Aorta (tissue), 5 donors: ENCODE data around the gene RACK1. TPM values are rescaled to one million over a fixed set of nuclear protein-coding genes. Genes with fewer than 3 reads are reported as not detected.

ENCODE experiments used
- ATAC-seq: fragments of 200-7000 bp; cut with Tn5 transposase; one replicate; pipeline ENCODE4 v1.9.1; 2022; ENCODE audit warnings: moderate library complexity; ENCODE audit not compliant: low FRiP score
- DNase-seq, 2 donors: peaks; one replicate each; pipeline ENCODE4 v3.0.0-alpha.2; 2020
- H3K27ac ChIP-seq, 2 donors: one replicate each; pipeline ENCODE4 v1.5.1; 2013; ENCODE audit warnings: low read length in 2 of 2, mild to moderate bottlenecking in 2 of 2, moderate library complexity in 2 of 2, control low read depth in 1 of 2, inconsistent platforms in 1 of 2, low read depth in 1 of 2
- H3K27me3 ChIP-seq, 2 donors: one replicate each; pipeline ENCODE4 v1.6.1; 2013; ENCODE audit warnings: control low read depth in 1 of 2, low read length in 1 of 2, mild to moderate bottlenecking in 1 of 2, moderate library complexity in 1 of 2; ENCODE audit not compliant: insufficient read depth in 2 of 2, control insufficient read depth in 1 of 2
- H3K36me3 ChIP-seq, 2 donors: one replicate each; pipeline ENCODE4 v1.6.1; 2013; ENCODE audit warnings: control low read depth in 1 of 2, low read length in 1 of 2, mild to moderate bottlenecking in 1 of 2; ENCODE audit not compliant: insufficient read depth in 2 of 2, control insufficient read depth in 1 of 2
- H3K4me1 ChIP-seq, 2 donors: one replicate each; pipeline ENCODE4 v1.6.1; 2013; ENCODE audit warnings: low read length in 2 of 2, control low read depth in 1 of 2, mild to moderate bottlenecking in 1 of 2, moderate library complexity in 1 of 2; ENCODE audit not compliant: insufficient read depth in 2 of 2, control insufficient read depth in 1 of 2
- H3K4me3 ChIP-seq, 2 donors: one replicate each; pipeline ENCODE4 v1.5.1; 2013; ENCODE audit warnings: low read length in 2 of 2, control low read depth in 1 of 2, mild to moderate bottlenecking in 1 of 2
- H3K9me3 ChIP-seq: one replicate; pipeline ENCODE4 v1.6.1; 2013; ENCODE audit warnings: mild to moderate bottlenecking, low read length; ENCODE audit not compliant: control insufficient read depth
- WGBS, 2 donors: extraction: QIAGEN DNeasy Blood & Tissue Kit; methylation state at CpG; one replicate each; pipeline ENCODE4 v1.1.7; 2013; 5-methylcytosine and 5-hydroxymethylcytosine counted together
- intact Hi-C, 2 donors: fragments of 100-400 bp; cut with DNase I; formaldehyde crosslinking; loops; one replicate each; pipeline versions ENCODE4 v1.14.2 to v1.15.0; 2022
- polyA plus RNA-seq, 2 donors: library from polyadenylated mRNA; stranded (reverse); fragments of 200-250 nt; gene quantifications; one replicate each; pipeline ENCODE4 v1.2.3, GENCODE V29; 2013
- total RNA-seq, 2 donors: library from RNA; stranded (reverse); fragmentation: NEBNext Ultra II Directional; extraction: Animal tissue kit (Norgen Biotek cat#: 25700); gene quantifications; one replicate each; pipeline ENCODE4 v1.2.1, GENCODE V29; 2021
- donor health status: healthy with polysubstance abuse.
- donor health status: Bipolar disorder and iron deficiency.
- donor health status: DM: no; HTN: no; CAD: no.
- donor health status: DM: no; HTN: no; CAD: no.
- donor health status: DM: yes; HTN: yes; CAD: no.

RACK1 gene
- total and polyA plus RNA-seq, 4 donors, result 922 to 2,024 (median 1,515) TPM

- Histone ChIP-seq H3K27ac (no peak overlapping the region), H3K27me3 (no peaks in the 10 kb centered on the region), H3K36me3 (no peaks in the 10 kb centered on the region), H3K9me3 (no peaks in the 10 kb centered on the region), H3K4me3 (no peak overlapping the region), H3K4me1 (no peaks in the 10 kb centered on the region)
- 80 to 87% methylated on average over 12 of the region's 12 CpGs for WGBS, 2 donors
- DNase-seq, result peak; percentile 36 to 42
- intact Hi-C loops, result no loop called here
- ATAC-seq, result no peak
Measured at GRCh38 chr5:181199881-181200638, 43.6 kb downstream of the RACK1 start.

GRCh38 chr5:181198905-181199519 is 44.7 kb downstream of the RACK1 start:
- 74 to 81% methylated on average over 9 of the region's 9 CpGs for WGBS, 2 donors
- DNase-seq (no peak), ATAC-seq (no peak)
- Histone ChIP-seq H3K4me3 (no peak overlapping the region), H3K36me3 (no peaks in the 10 kb centered on the region), H3K27me3 (no peaks in the 10 kb centered on the region), H3K27ac (no peak overlapping the region), H3K9me3 (no peaks in the 10 kb centered on the region), H3K4me1 (no peaks in the 10 kb centered on the region)
- intact Hi-C loops, result no loop called here

GRCh38 chr5:181198106-181198685 is 45.5 kb downstream of the RACK1 start:
- ATAC-seq, result no peak
- no peak overlapping the region for H3K4me3 ChIP-seq
- peak in 1 of 2 donors; percentile 30 for DNase-seq
- H3K27ac ChIP-seq, result no peak overlapping the region
- intact Hi-C loops, result no loop called here
- no peaks in the 10 kb centered on the region for H3K27me3 ChIP-seq
- no peaks in the 10 kb centered on the region for H3K9me3 ChIP-seq
- H3K36me3 ChIP-seq, result no peaks in the 10 kb centered on the region
- 62 to 63% methylated on average over 12 of the region's 12 CpGs for WGBS, 2 donors
- H3K4me1 ChIP-seq, result no peaks in the 10 kb centered on the region

DNA sequence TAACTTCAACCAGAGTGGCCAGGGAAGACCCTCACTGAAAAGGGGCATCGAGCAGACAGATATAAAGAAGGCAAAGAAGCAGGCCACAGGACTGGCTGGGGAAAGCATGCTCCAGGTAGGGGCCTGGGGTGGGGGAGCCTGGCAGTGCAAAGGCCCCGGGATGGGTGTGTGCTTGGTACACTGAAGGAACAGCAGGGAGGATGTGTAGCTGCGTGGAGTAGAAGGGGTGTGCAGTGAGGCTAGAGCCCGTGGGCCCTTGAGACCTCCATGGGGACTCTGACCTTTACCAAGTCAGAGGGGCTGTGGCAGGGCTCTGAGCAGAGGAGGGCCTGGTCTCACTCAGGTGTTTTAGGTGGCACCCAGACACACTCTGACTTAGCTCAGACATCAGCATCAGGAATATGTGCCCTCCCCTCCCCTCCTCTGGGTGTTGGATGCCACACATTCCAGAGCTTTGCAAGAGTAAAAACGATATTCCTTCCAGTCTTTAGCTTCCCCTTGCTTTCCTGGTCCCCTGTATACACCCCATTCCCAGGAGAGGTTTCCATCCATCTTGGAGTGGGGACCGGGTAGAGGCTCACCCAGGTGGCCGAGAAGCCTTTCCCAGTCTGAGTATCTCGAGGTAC is 46.3 kb downstream of the RACK1 start:
- Histone ChIP-seq H3K4me3 (no peak overlapping the region), H3K9me3 (no peaks in the 10 kb centered on the region), H3K27me3 (no peaks in the 10 kb centered on the region), H3K27ac (no peak overlapping the region), H3K36me3 (no peaks in the 10 kb centered on the region), H3K4me1 (no peaks in the 10 kb centered on the region)
- DNase-seq, result peak in 1 of 2 donors; percentile 41
- ATAC-seq, result no peak
- intact Hi-C loops, result no loop called here
- WGBS, 2 donors, result 64 to 73% methylated on average over 8 of the region's 8 CpGs

- WGBS, 2 donors, result 75 to 80% methylated on average over 42 to 45 of the region's 45 CpGs
- intact Hi-C loops, result no loop called here
- DNase-seq, result peak; percentile 20 to 69
- no peaks in the 10 kb centered on the region for H3K9me3 ChIP-seq
- no peak overlapping the region for H3K4me3 ChIP-seq
- H3K27me3 ChIP-seq, result no peaks in the 10 kb centered on the region
- no peaks in the 10 kb centered on the region for H3K4me1 ChIP-seq
- H3K27ac ChIP-seq, result no peak overlapping the region
- H3K36me3 ChIP-seq, result no peaks in the 10 kb centered on the region
- ATAC-seq, result no peak
Measured at GRCh38 chr5:181195249-181195761, 48.4 kb downstream of the RACK1 start.

DNA sequence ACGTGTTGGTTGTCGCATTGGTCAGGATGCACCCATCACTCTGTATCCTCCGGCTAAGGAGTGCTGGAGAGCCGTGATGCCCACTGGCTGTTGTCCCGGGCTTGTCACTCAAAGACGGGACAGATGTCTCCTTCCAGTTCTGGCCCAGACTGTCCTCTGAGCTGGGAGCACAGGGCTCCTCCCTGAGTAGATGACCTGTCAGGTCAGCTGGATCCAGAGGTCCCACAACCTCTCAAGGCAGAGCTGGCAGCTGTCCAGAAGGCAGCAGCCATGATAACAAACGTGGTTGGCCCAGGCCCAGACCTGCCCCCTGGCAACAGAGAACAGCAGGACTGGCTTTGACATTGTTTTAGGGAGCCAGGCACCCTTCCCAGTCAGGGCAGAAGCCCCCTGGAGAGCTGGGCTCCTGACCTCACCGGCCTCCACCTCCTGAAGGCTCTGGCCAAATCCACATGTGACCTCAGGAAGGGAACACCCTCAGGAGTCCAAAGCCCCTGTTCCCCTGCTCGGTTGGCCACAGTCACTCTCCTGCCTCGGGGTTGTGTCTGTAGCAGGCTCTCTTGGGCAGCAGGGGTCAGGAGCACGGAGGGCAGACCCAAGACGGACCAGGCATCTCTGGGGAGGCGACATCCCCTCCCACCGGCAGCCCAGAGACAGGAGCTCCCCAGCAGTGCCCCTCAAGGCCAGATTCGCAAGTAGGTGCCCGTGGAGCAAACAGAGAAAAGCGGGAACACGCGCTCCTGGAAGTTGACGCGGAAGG is 49.0 kb downstream of the RACK1 start:
- Histone ChIP-seq H3K27me3 (no peaks in the 10 kb centered on the region), H3K4me3 (no peak overlapping the region), H3K4me1 (no peaks in the 10 kb centered on the region), H3K36me3 (no peaks in the 10 kb centered on the region), H3K27ac (no peak overlapping the region), H3K9me3 (no peaks in the 10 kb centered on the region)
- ATAC-seq (no peak), DNase-seq (peak; percentile 46 to 65)
- 68 to 73% methylated on average over 21 of the region's 21 CpGs for WGBS, 2 donors
- intact Hi-C loops, result loop anchor here in 1 of 2 donors (5.0 kb wide), 1 partner anchor 68 kb away; the partner anchor contains the start of gene TRIM52

- Histone ChIP-seq H3K4me1 (no peaks in the 10 kb centered on the region), H3K27me3 (no peaks in the 10 kb centered on the region), H3K36me3 (no peaks in the 10 kb centered on the region), H3K27ac (no peak overlapping the region), H3K9me3 (no peaks in the 10 kb centered on the region), H3K4me3 (no peak overlapping the region)
- no peak for ATAC-seq
- intact Hi-C loops, result loop anchor here in 1 of 2 donors (5.0 kb wide), 1 partner anchor 69 kb away; the partner anchor contains the start of gene TRIM52
- WGBS, 2 donors, result 93 to 94% methylated on average over 2 of the region's 2 CpGs
- DNase-seq, result peak in 1 of 2 donors; percentile 49
Measured at GRCh38 chr5:181193656-181194055, 50.0 kb downstream of the RACK1 start.
